Liver (tissue), 9 donors: ENCODE data around the gene RHOXF2. TPM values are rescaled to one million over a fixed set of nuclear protein-coding genes. Genes with fewer than 3 reads are reported as not detected.
A peak's percentile ranks its signal among the peaks of the same experiment; 100 is the strongest.

ENCODE experiments used
- DNase-seq: peaks from one replicate; pipeline ENCODE4 v3.0.0-alpha.2; 2017; ENCODE audit warnings: low spot score
- H3K27ac ChIP-seq, 2 donors: one replicate each; pipeline ENCODE4 v1.7.0; 2013; ENCODE audit warnings: inconsistent platforms in 2 of 2, low read length in 2 of 2, control low read depth in 1 of 2, low read depth in 1 of 2, mild to moderate bottlenecking in 1 of 2
- H3K27me3 ChIP-seq, 4 donors: one replicate each; pipeline versions ENCODE4 v1.6.1 to v1.7.0; 2013; ENCODE audit warnings: low read length in 3 of 4, inconsistent platforms in 1 of 4, mild to moderate bottlenecking in 1 of 4, moderate library complexity in 1 of 4; ENCODE audit not compliant: control insufficient read depth in 4 of 4, insufficient read depth in 4 of 4
- H3K36me3 ChIP-seq, 4 donors: one replicate each; pipeline versions ENCODE4 v1.6.1 to v1.7.0; 2013; ENCODE audit warnings: low read length in 3 of 4, mild to moderate bottlenecking in 3 of 4, low read depth in 1 of 4, moderate library complexity in 1 of 4; ENCODE audit not compliant: control insufficient read depth in 4 of 4, insufficient read depth in 3 of 4
- H3K4me1 ChIP-seq, 4 donors: one replicate each; pipeline versions ENCODE4 v1.6.1 to v1.7.0; 2013; ENCODE audit warnings: low read length in 3 of 4, mild to moderate bottlenecking in 3 of 4, moderate library complexity in 1 of 4; ENCODE audit not compliant: control insufficient read depth in 4 of 4, insufficient read depth in 4 of 4
- H3K4me3 ChIP-seq, 3 donors: one replicate each; pipeline versions ENCODE4 v1.6.1 to v1.7.0; 2013; ENCODE audit warnings: low read length in 3 of 3, control low read depth in 1 of 3, low read depth in 1 of 3, mild to moderate bottlenecking in 1 of 3
- H3K9ac ChIP-seq, 2 donors: one replicate each; pipeline ENCODE4 v1.7.0; 2013; ENCODE audit warnings: low read length in 2 of 2, mild to moderate bottlenecking in 2 of 2, moderate library complexity in 2 of 2, control low read depth in 1 of 2, low read depth in 1 of 2
- H3K9me3 ChIP-seq, 4 donors: one replicate each; pipeline versions ENCODE4 v1.6.1 to v1.7.0; 2013; ENCODE audit warnings: low read length in 3 of 4; ENCODE audit not compliant: control insufficient read depth in 4 of 4
- ATF3 ChIP-seq: IDR thresholded peaks from 2 replicates; pipeline ENCODE4 v1.6.1; 2016; ENCODE audit warnings: antibody characterized with exemption
- CTCF ChIP-seq: fragments of 150-350 bp; IDR thresholded peaks from 2 replicates; pipeline ENCODE4 v1.5.1; 2017; ENCODE audit warnings: improper control_type of control experiment, low read depth, low read length; ENCODE audit not compliant: missing input control
- EGR1 ChIP-seq, 2 donors: IDR thresholded peaks; 2 replicates each; pipeline ENCODE4 v1.6.1; 2016 to 2018; ENCODE audit warnings: antibody characterized with exemption in 2 of 2, low read depth in 2 of 2
- FOXA1 ChIP-seq: IDR thresholded peaks from 2 replicates; pipeline ENCODE4 v1.6.1; 2016; ENCODE audit warnings: antibody characterized with exemption
- FOXA2 ChIP-seq: IDR thresholded peaks from 2 replicates; pipeline ENCODE4 v1.6.1; 2016; ENCODE audit warnings: antibody characterized with exemption
- GABPA ChIP-seq, 2 donors: IDR thresholded peaks in 1 of 2; conservative IDR thresholded peaks in 1 of 2; 2 replicates each; pipeline ENCODE4 v1.6.1; 2016; ENCODE audit warnings: antibody characterized with exemption in 2 of 2, mild to moderate bottlenecking in 1 of 2, moderate library complexity in 1 of 2
- HNF4G ChIP-seq: IDR thresholded peaks from 2 replicates; pipeline ENCODE4 v1.6.1; 2016; ENCODE audit warnings: antibody characterized with exemption
- JUND ChIP-seq, 2 donors: IDR thresholded peaks; 2 replicates each; pipeline ENCODE4 v1.6.1; 2016; ENCODE audit warnings: antibody characterized with exemption in 2 of 2
- MAX ChIP-seq: IDR thresholded peaks from 2 replicates; pipeline ENCODE4 v1.6.1; 2016; ENCODE audit warnings: antibody characterized with exemption
- REST ChIP-seq: IDR thresholded peaks from 2 replicates; pipeline ENCODE4 v1.6.1; 2016; ENCODE audit warnings: antibody characterized with exemption, mild to moderate bottlenecking
- RXRA ChIP-seq, 2 donors: IDR thresholded peaks; 2 replicates each; pipeline ENCODE4 v1.6.1; 2017 to 2018; ENCODE audit warnings: antibody characterized with exemption in 2 of 2, mild to moderate bottlenecking in 1 of 2
- SP1 ChIP-seq: IDR thresholded peaks from 2 replicates; pipeline ENCODE4 v1.6.1; 2018; ENCODE audit warnings: antibody characterized with exemption, mild to moderate bottlenecking
- whole genome bisulfite sequencing: extraction: QIAGEN DNeasy Blood & Tissue Kit; methylation state at CpG from one replicate; pipeline ENCODE4 v1.1.7; 2013; 5-methylcytosine and 5-hydroxymethylcytosine counted together
- polyA plus RNA-seq, 2 donors: library from polyadenylated mRNA; stranded (reverse) in 1 of 2; unstranded in 1 of 2; fragments of 200-250 nt in 1 of 2; fragments of >200 nt in 1 of 2; fragmentation: Nextera tagmentation in 1 of 2; extraction: Ambion mirVana in 1 of 2; gene quantifications; one replicate each; pipeline versions ENCODE4 v1.2.1 to v1.2.3, GENCODE V29; 2013 to 2015
- total RNA-seq, 2 donors: library from RNA; depleted of rRNA; stranded (reverse); fragments of >200 nt; gene quantifications; one replicate each; pipeline ENCODE4 v1.2.3, GENCODE V29; 2014
- donor health status: healthy.
- donor health status: healthy.
- donor health status: healthy.
- donor health status: healthy.
- donor health status: healthy.

RHOXF2 gene
- total and polyA plus RNA-seq, 4 donors: not detected

GRCh38 chrX:120140293-120140981 lies 18.0 kb upstream of the RHOXF2 start:
- WGBS: 84% methylated on average over 11 of the region's 11 CpGs
- no peak overlapping the region for H3K4me3 ChIP-seq
- TF ChIP-seq ATF3: no peak
- no peak for TF ChIP-seq CTCF
- no peak for TF ChIP-seq EGR1 (IDR thresholded peaks at IDR 0.05; ENCODE audit: low read depth in 2 of 2)
- TF ChIP-seq GABPA (IDR thresholded peaks at IDR 0.05 in 1 of 2, conservative IDR thresholded peaks at IDR 0.05 in 1 of 2): no peak
- no peak for TF ChIP-seq FOXA2
- TF ChIP-seq FOXA1: no peak
- TF ChIP-seq JUND (IDR thresholded peaks at IDR 0.05): no peak
- no peak for TF ChIP-seq MAX
- no peak for TF ChIP-seq HNF4G
- no peak overlapping the region for H3K27ac ChIP-seq
- H3K36me3 ChIP-seq: no peaks in the 10 kb centered on the region
- DNase-seq: no peak
- H3K9ac ChIP-seq: no peak overlapping the region
- no peaks in the 10 kb centered on the region for H3K9me3 ChIP-seq
- peaks cover 0 to 6% (median 3%) of the 10 kb centered on the region in 4 donors for H3K4me1 ChIP-seq
- no peaks in the 10 kb centered on the region for H3K27me3 ChIP-seq

GRCh38 chrX:120144178-120144844 lies 14.1 kb upstream of the RHOXF2 start:
- H3K4me3 ChIP-seq: no peak overlapping the region
- peak in 1 of 2 donors; percentile 29 for TF ChIP-seq RXRA (IDR thresholded peaks at IDR 0.05)
- no peak for TF ChIP-seq GABPA (IDR thresholded peaks at IDR 0.05 in 1 of 2, conservative IDR thresholded peaks at IDR 0.05 in 1 of 2)
- TF ChIP-seq SP1: peak; percentile 32
- TF ChIP-seq JUND (IDR thresholded peaks at IDR 0.05): no peak
- no peak for DNase-seq
- H3K27ac ChIP-seq: no peak overlapping the region
- H3K27me3 ChIP-seq: no peaks in the 10 kb centered on the region
- no peaks in the 10 kb centered on the region for H3K36me3 ChIP-seq
- H3K9me3 ChIP-seq: no peaks in the 10 kb centered on the region
- 28% methylated on average over 12 of the region's 12 CpGs for WGBS
- peaks cover 0 to 10% (median 3%) of the 10 kb centered on the region in 4 donors for H3K4me1 ChIP-seq
- no peak overlapping the region for H3K9ac ChIP-seq

- Histone ChIP-seq H3K27me3 (no peaks in the 10 kb centered on the region), H3K4me1 (peaks cover 0 to 10% (median 3%) of the 10 kb centered on the region in 4 donors), H3K9me3 (no peaks in the 10 kb centered on the region), H3K36me3 (no peaks in the 10 kb centered on the region), H3K4me3 (no peak overlapping the region), H3K27ac (no peak overlapping the region), H3K9ac (no peak overlapping the region)
- TF ChIP-seq REST (no peak), CTCF (no peak), MAX (no peak)
- no peak for DNase-seq
- 86% methylated on average over 4 of the region's 4 CpGs for WGBS
Observed at GRCh38 chrX:120145295-120145925, 13.0 kb upstream of the RHOXF2 start.
